Measurements from ENCODE around the gene ANKRD2. TPM values are rescaled to one million over a fixed set of nuclear protein-coding genes. Genes with fewer than 3 reads are reported as not detected.

Gene ANKRD2
- polyA plus RNA-seq, 6 donors from 2014 or later = not detected

GRCh38 chr10:97601268-97602215 is 29.0 kb downstream of the ANKRD2 start:
- H3K36me3 Mint-ChIP-seq = no peaks in the 10 kb centered on the region
- ATAC-seq (ENCODE audit: low read depth in 2 of 2) (no peak), DNase-seq (no peak)
- no peak overlapping the region for H3K4me3 Mint-ChIP-seq
- peaks cover 0 to 6% (median 3%) of the 10 kb centered on the region in 3 donors for H3K27me3 Mint-ChIP-seq
- no peaks in the 10 kb centered on the region for H3K9me3 Mint-ChIP-seq
- no peaks in the 10 kb centered on the region for H3K4me1 Mint-ChIP-seq
- H3K27ac Mint-ChIP-seq = no peak overlapping the region

- no peaks in the 10 kb centered on the region for H3K36me3 Mint-ChIP-seq
- peak overlapping the region in 2 of 6 donors; percentile 66 to 82 for H3K27ac Mint-ChIP-seq
- no peaks in the 10 kb centered on the region for H3K9me3 Mint-ChIP-seq
These were observed 34.6 kb downstream of the ANKRD2 start for GRCh38 chr10:97607095-97607636.

DNA sequence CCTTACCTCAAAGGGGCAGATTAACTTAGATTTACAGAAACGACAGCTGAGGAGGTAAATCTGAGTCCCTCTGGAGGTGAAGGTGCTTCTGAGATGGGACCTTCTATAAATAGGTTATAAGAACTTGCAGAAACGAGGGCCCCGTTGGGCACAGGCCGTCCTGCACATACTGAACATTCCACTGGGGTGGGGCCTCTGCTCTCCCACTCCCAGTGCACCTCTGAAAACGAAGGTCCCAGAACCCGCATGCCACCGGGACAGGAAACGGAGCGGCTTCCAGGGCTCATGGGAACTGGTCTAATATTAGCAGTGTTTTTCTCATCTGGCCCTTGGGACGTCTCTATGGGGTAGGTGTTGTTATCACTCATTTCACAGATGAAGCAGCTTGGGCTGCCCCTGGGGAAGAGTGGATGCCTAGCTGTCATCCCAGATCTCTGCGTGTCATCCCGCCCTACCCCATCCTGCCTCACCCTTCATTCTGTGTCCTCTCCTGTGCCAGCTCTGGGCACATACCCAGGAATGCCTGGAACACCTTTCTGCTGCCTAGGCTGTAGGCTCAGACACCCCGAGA is 36.5 kb downstream of the ANKRD2 start:
- H3K9me3 Mint-ChIP-seq = no peaks in the 10 kb centered on the region
- DNase-seq (no peak), ATAC-seq (ENCODE audit: low read depth in 2 of 2) (no peak)
- peak overlapping the region in 1 of 6 donors; percentile 83 for H3K27ac Mint-ChIP-seq
- no peaks in the 10 kb centered on the region for H3K36me3 Mint-ChIP-seq
- no peaks in the 10 kb centered on the region for H3K4me1 Mint-ChIP-seq
- no peak overlapping the region for H3K4me3 Mint-ChIP-seq
- peaks cover 0 to 6% (median 5%) of the 10 kb centered on the region in 3 donors for H3K27me3 Mint-ChIP-seq

More at GRCh38 chr10:97607095-97607636, 34.6 kb downstream of the ANKRD2 start:
- Mint-ChIP-seq H3K27me3 (peaks cover 0 to 6% (median 5%) of the 10 kb centered on the region in 3 donors), H3K4me3 (no peak overlapping the region), H3K4me1 (no peaks in the 10 kb centered on the region)
- DNase-seq (no peak), ATAC-seq (ENCODE audit: low read depth in 2 of 2) (no peak)

DNA sequence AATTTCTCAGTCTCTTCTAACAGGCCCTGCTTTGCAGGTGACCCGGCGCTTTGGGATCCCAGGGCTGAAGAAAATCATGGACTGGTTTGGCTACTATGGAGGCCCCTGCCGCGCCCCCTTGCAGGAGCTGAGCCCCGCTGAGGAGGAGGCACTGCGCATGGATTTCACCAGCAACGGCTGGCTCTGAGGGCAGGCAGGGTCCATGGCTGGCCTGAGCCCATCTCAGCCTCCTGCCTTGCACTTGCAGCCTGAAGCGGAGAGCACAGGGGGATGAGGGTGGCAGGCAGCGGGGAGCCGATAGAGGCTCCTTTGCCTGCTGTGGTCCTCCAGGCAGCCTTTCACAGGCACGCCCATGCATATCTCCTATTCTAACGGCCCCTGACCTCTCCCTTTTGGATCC is 38.9 kb downstream of the ANKRD2 start:
- no peaks in the 10 kb centered on the region for H3K4me1 Mint-ChIP-seq
- H3K9me3 Mint-ChIP-seq = no peaks in the 10 kb centered on the region
- no peak overlapping the region for H3K4me3 Mint-ChIP-seq
- peak overlapping the region in 1 of 6 donors; percentile 18 for H3K27ac Mint-ChIP-seq
- H3K27me3 Mint-ChIP-seq = peaks cover 0 to 2% (median 0%) of the 10 kb centered on the region in 3 donors
- DNase-seq = no peak
- ATAC-seq (ENCODE audit: low read depth in 2 of 2) = no peak
- H3K36me3 Mint-ChIP-seq = no peaks in the 10 kb centered on the region

DNA sequence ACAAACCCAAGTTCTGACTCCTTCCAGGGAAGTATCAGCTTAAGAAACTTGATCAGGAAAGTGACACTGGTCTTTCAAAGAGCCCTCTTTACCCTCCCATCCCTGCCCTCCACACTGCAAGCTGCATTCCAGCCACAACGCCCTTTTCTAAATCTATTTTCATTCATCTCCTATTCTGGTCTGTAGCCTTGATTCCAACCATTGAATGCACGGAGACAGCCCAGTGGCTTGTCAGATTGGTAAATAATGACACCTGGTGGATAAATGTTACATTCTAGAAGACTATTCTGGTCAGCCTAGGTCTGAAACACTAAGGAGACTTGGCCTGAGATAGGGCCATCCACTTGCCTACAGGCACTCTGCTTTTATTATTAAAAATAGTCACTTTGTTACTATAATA is 39.8 kb downstream of the ANKRD2 start:
- Mint-ChIP-seq H3K36me3 (no peaks in the 10 kb centered on the region), H3K27me3 (no peaks in the 10 kb centered on the region), H3K4me3 (no peak overlapping the region), H3K27ac (no peak overlapping the region), H3K9me3 (no peaks in the 10 kb centered on the region), H3K4me1 (no peaks in the 10 kb centered on the region)
- ATAC-seq (ENCODE audit: low read depth in 2 of 2) = no peak
- DNase-seq = no peak

DNA sequence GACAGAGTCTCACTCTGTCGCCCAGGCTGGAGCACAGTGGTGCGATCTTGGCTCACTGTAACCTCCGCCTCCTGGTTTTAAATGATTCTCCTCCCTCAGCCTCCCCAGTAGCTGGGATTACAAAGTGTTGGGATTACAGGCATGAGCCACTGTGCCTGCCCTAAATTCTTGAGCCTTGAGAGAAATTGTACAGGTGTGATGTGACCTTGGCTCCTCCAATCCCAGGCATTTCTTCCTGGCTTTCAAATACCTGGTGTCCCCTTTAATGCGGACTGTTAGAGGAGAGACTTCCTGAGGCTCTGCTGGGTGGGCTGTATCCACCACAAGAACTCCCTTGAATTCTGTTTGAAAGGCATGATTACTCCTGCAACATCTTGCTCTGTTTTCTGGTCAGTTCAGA is 45.7 kb downstream of the ANKRD2 start:
- Mint-ChIP-seq H3K27me3 (no peaks in the 10 kb centered on the region), H3K9me3 (no peaks in the 10 kb centered on the region), H3K4me3 (no peak overlapping the region), H3K36me3 (no peaks in the 10 kb centered on the region), H3K27ac (no peak overlapping the region), H3K4me1 (no peaks in the 10 kb centered on the region)
- DNase-seq (no peak), ATAC-seq (ENCODE audit: low read depth in 2 of 2) (no peak)

DNA sequence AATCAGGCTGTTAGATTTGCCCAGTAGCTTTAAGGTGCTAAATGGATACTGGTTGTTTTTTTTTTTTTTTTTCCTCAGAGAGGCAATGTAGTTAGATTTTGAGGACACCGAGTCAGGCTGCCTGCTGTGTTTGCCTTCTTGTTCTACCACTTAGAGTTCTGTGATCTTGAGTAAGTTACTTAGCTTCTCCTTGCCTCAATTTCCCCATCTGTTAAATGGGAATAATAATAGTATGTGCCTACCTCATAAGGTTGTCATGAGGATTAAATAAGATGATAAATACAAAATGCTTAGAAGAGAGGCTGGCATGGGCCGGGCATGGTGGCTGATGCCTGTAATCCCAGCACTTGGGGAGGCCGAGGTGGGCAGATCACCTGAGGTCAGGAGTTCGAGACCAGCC is 46.2 kb downstream of the ANKRD2 start:
- Mint-ChIP-seq H3K27me3 (no peaks in the 10 kb centered on the region), H3K4me3 (no peak overlapping the region), H3K9me3 (no peaks in the 10 kb centered on the region), H3K4me1 (no peaks in the 10 kb centered on the region), H3K36me3 (no peaks in the 10 kb centered on the region), H3K27ac (no peak overlapping the region)
- no peak for DNase-seq
- ATAC-seq (ENCODE audit: low read depth in 2 of 2) = no peak

DNA sequence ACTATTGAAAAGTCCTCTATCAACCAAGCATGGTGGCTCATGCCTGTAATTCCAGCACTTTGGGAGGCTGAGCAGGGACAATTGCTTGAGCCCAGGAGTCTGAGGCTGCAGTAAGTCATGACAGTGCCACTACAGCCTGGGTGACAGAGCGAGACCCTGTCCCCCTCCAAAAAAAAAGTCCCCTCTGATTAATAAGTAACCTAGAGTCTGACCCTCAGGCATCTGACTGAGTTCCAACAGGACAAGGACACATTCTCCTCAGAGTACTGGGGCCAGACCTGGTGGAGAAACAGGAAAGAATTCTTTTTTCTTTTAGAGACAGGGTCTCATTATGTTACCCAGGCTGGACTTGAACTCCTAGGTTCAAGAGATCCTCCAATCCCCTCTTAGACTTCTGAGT is 50.7 kb downstream of the ANKRD2 start:
- no peak for ATAC-seq (ENCODE audit: low read depth in 2 of 2)
- no peaks in the 10 kb centered on the region for H3K36me3 Mint-ChIP-seq
- H3K9me3 Mint-ChIP-seq = no peaks in the 10 kb centered on the region
- no peak overlapping the region for H3K4me3 Mint-ChIP-seq
- no peak for DNase-seq
- H3K4me1 Mint-ChIP-seq = no peaks in the 10 kb centered on the region
- no peaks in the 10 kb centered on the region for H3K27me3 Mint-ChIP-seq
- no peak overlapping the region for H3K27ac Mint-ChIP-seq

GRCh38 chr10:97627731-97628130 is 55.2 kb downstream of the ANKRD2 start:
- H3K4me3 Mint-ChIP-seq = no peak overlapping the region
- no peak for ATAC-seq (ENCODE audit: low read depth in 2 of 2)

GRCh38 chr10:97628228-97628627 is 55.6 kb downstream of the ANKRD2 start:
- no peak for DNase-seq
- H3K27ac Mint-ChIP-seq = no peak overlapping the region

More at GRCh38 chr10:97627731-97628130, 55.2 kb downstream of the ANKRD2 start:
- no peaks in the 10 kb centered on the region for H3K36me3 Mint-ChIP-seq
- no peak for DNase-seq
- H3K4me1 Mint-ChIP-seq = peaks cover 0 to 5% (median 2%) of the 10 kb centered on the region in 3 donors
- no peak overlapping the region for H3K27ac Mint-ChIP-seq
- H3K9me3 Mint-ChIP-seq = no peaks in the 10 kb centered on the region
- H3K27me3 Mint-ChIP-seq = no peaks in the 10 kb centered on the region

DNA sequence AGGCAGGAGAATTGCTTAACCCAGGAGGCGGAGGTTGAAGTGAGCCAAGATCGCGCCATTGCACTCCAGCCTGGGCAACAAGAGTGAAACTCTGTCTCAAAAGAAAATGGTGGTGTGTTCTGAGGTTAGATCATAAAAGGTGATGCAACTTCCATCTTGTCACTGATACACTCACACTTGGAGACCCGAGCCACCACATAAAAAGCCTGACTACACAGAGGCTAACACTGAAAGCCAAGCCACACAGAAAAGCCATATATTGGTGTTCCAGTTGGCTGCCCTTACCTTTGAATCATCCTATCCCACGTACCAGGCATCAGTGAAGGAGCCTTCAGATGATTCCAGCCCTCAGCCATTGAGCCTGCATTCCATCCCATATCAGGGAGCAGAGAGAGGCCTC is 56.7 kb downstream of the ANKRD2 start:
- H3K9me3 Mint-ChIP-seq = peaks cover 0 to 2% (median 0%) of the 10 kb centered on the region in 7 donors
- no peak overlapping the region for H3K4me3 Mint-ChIP-seq
- DNase-seq = no peak
- ATAC-seq (ENCODE audit: low read depth in 2 of 2) = no peak
- peaks cover 10 to 12% (median 11%) of the 10 kb centered on the region in 3 donors for H3K4me1 Mint-ChIP-seq
- H3K27me3 Mint-ChIP-seq = peaks cover 0 to 5% (median 4%) of the 10 kb centered on the region in 3 donors
- H3K36me3 Mint-ChIP-seq = peaks cover 0 to 7% of the 10 kb centered on the region in 2 donors
- H3K27ac Mint-ChIP-seq = no peak overlapping the region

More at GRCh38 chr10:97628228-97628627, 55.6 kb downstream of the ANKRD2 start:
- ATAC-seq (ENCODE audit: low read depth in 2 of 2) = no peak
- H3K9me3 Mint-ChIP-seq = no peaks in the 10 kb centered on the region
- H3K4me3 Mint-ChIP-seq = no peak overlapping the region
- peaks cover 3 to 10% (median 4%) of the 10 kb centered on the region in 3 donors for H3K4me1 Mint-ChIP-seq
- peaks cover 0 to 3% (median 1%) of the 10 kb centered on the region in 3 donors for H3K27me3 Mint-ChIP-seq
- H3K36me3 Mint-ChIP-seq = peaks cover 0 to 3% of the 10 kb centered on the region in 2 donors

DNA sequence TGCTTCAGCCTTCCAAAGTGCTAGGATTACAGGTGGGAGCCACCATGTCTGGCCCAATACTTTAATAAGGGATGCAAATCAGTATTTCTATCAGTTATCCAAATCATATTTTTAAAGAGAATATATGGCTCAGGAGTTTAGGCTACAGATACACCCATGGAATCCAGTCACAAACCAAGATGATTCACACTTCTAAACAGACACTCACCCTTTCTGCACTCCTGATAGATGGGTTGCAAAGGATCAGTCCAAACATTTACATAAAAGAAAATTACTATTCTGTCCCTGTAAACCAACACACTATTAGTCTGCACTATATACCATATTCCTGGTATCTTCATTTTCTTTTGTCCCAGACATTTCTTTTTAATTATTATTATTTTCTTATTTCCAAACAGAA is 58.5 kb downstream of the ANKRD2 start:
- Mint-ChIP-seq H3K27ac (no peak overlapping the region), H3K36me3 (peaks cover 0 to 7% of the 10 kb centered on the region in 2 donors), H3K4me1 (peaks cover 10 to 12% (median 11%) of the 10 kb centered on the region in 3 donors), H3K27me3 (peaks cover 0 to 5% (median 4%) of the 10 kb centered on the region in 3 donors), H3K4me3 (peak overlapping the region in 2 of 8 donors; percentile 65 to 92), H3K9me3 (peaks cover 0 to 2% (median 0%) of the 10 kb centered on the region in 7 donors)
- ATAC-seq (ENCODE audit: low read depth in 2 of 2) (no peak), DNase-seq (no peak)
